A549 (cell line): ENCODE measurements around the gene CHKB.

Experiments used
- BHLHE40 ChIP-seq: IDR thresholded peaks from 2 replicates; pipeline ENCODE4 v1.6.1; 2012; ENCODE audit warnings: low read depth, low read length, inconsistent platforms
- ESRRA ChIP-seq: fragments of 150-350 bp; IDR thresholded peaks from 2 replicates; pipeline ENCODE4 v1.6.1; 2014; ENCODE audit warnings: mild to moderate bottlenecking, low read length, borderline replicate concordance
- MYC ChIP-seq: IDR thresholded peaks from 2 replicates; pipeline ENCODE4 v1.6.1; 2012; ENCODE audit warnings: mild to moderate bottlenecking, inconsistent platforms, low read length, improper control_type of control experiment, borderline replicate concordance
- NFE2L2 ChIP-seq: fragments of 150-350 bp; conservative IDR thresholded peaks from 2 replicates; pipeline ENCODE4 v1.6.1; 2014; ENCODE audit warnings: low read length
- RCOR1 ChIP-seq: fragments of 150-350 bp; IDR thresholded peaks from 2 replicates; pipeline ENCODE4 v1.6.1; 2014; ENCODE audit warnings: antibody characterized with exemption, low read length, low read depth
- TP53 ChIP-seq: fragments of 250-450 bp; sonication (Bioruptor Pico); IDR thresholded peaks from 2 replicates; pipeline ENCODE4 v1.5.0; 2021; ENCODE audit warnings: mild to moderate bottlenecking, moderate library complexity
- TF ChIP-seq, protein P1 (sequence below): fragments of >200 bp; sonication (Bioruptor Twin); formaldehyde crosslinking; IDR thresholded peaks from 3 replicates; pipeline ENCODE4 v1.5.1; 2016
- TF ChIP-seq, protein P2 (sequence below): IDR thresholded peaks from 2 replicates; pipeline ENCODE4 v1.6.1; 2012
- TF ChIP-seq, protein P3 (sequence below): fragments of >200 bp; sonication (Bioruptor Twin); formaldehyde crosslinking; IDR thresholded peaks from 3 replicates; pipeline ENCODE4 v1.6.1; 2016
- TF ChIP-seq, protein P4 (sequence below): IDR thresholded peaks from 2 replicates; pipeline ENCODE4 v1.6.1; 2012

DNA sequence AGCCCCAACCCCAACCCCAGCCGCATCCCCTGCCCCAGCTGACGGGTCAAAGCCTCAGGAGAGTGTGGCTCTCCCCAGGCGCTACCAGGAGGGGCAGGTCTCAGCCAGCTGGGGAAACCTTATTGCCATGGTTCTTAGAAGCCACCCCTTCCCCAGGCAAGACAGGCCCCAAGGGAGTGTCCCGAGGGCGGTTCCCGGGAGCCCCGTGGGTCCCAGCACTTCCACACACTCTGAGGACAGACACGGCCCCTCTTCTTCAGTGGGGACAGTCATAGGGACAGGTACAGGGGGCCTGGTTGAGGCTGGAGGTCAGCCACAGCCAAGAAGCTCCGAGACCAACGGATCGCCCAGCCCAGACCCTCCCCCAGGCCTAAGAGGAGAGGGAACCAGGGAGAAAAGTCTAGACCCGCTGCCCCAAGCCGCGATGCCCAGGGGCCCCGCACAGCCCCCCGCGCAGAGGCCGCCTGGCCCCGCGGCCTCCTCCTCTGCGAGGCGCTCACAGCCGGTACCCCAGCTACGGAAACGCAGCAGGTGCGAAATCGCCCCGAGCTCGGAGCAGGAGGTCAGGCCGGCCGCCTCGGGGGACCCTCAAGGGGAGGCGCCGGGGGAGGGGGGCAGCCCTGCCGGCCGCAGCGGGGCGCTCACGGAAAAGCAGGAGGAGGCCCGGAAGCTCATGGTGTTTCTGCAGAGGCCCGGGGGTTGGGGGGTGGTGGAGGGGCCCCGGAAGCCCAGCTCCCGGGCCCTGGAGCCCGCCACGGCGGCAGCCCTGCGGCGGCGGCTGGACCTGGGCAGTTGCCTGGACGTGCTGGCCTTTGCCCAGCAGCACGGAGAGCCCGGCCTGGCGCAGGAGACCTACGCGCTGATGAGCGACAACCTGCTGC lies 34.4 kb downstream of the CHKB start:
- TF ChIP-seq, protein P1, sequence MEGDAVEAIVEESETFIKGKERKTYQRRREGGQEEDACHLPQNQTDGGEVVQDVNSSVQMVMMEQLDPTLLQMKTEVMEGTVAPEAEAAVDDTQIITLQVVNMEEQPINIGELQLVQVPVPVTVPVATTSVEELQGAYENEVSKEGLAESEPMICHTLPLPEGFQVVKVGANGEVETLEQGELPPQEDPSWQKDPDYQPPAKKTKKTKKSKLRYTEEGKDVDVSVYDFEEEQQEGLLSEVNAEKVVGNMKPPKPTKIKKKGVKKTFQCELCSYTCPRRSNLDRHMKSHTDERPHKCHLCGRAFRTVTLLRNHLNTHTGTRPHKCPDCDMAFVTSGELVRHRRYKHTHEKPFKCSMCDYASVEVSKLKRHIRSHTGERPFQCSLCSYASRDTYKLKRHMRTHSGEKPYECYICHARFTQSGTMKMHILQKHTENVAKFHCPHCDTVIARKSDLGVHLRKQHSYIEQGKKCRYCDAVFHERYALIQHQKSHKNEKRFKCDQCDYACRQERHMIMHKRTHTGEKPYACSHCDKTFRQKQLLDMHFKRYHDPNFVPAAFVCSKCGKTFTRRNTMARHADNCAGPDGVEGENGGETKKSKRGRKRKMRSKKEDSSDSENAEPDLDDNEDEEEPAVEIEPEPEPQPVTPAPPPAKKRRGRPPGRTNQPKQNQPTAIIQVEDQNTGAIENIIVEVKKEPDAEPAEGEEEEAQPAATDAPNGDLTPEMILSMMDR, result no peak
- TF ChIP-seq RCOR1 (no peak), TP53 (CRISPR knock-in tag) (no peak), MYC (no peak), ESRRA (no peak), NFE2L2 (no peak), BHLHE40 (no peak)
- TF ChIP-seq, protein P2, sequence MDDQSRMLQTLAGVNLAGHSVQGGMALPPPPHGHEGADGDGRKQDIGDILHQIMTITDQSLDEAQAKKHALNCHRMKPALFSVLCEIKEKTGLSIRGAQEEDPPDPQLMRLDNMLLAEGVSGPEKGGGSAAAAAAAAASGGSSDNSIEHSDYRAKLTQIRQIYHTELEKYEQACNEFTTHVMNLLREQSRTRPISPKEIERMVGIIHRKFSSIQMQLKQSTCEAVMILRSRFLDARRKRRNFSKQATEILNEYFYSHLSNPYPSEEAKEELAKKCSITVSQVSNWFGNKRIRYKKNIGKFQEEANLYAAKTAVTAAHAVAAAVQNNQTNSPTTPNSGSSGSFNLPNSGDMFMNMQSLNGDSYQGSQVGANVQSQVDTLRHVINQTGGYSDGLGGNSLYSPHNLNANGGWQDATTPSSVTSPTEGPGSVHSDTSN, result no peak
- TF ChIP-seq, protein P3, sequence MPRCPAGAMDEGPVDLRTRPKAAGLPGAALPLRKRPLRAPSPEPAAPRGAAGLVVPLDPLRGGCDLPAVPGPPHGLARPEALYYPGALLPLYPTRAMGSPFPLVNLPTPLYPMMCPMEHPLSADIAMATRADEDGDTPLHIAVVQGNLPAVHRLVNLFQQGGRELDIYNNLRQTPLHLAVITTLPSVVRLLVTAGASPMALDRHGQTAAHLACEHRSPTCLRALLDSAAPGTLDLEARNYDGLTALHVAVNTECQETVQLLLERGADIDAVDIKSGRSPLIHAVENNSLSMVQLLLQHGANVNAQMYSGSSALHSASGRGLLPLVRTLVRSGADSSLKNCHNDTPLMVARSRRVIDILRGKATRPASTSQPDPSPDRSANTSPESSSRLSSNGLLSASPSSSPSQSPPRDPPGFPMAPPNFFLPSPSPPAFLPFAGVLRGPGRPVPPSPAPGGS, result no peak
- TF ChIP-seq, protein P4, sequence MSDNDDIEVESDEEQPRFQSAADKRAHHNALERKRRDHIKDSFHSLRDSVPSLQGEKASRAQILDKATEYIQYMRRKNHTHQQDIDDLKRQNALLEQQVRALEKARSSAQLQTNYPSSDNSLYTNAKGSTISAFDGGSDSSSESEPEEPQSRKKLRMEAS, result no peak
